G401 (cell line): ENCODE data around the gene KIF16B. TPM values are rescaled to one million over a fixed set of nuclear protein-coding genes. Genes with fewer than 3 reads are reported as not detected.

Experiments used
- DNase-seq: peaks from one replicate; pipeline ENCODE4 v3.0.0-alpha.2; 2015; ENCODE audit warnings: low spot score
- in situ Hi-C: cut with HindIII; loops from 2 replicates; pipeline ENCODE4 v1.10.0; 2016; ENCODE audit warnings: low sequenced_read_pairs, mixed read lengths
- total RNA-seq: library from RNA; depleted of rRNA; stranded (reverse); fragments of >200 nt; shearing (Covaris generic); gene quantifications from 2 replicates; pipeline ENCODE4 v1.2.3, GENCODE V29; 2014

KIF16B gene
- total RNA-seq, 1 experiment from 2014 or later: 23.7 TPM

- DNase-seq: no peak
- in situ Hi-C loops: no loop called here
These were observed 154.6 kb downstream of the KIF16B start for GRCh38 chr20:16418616-16419015.

- no peak for DNase-seq
- in situ Hi-C loops: no loop called here
These were observed 156.2 kb downstream of the KIF16B start for GRCh38 chr20:16417001-16417400.

- DNase-seq: no peak
- in situ Hi-C loops: no loop called here
These were observed 157.9 kb downstream of the KIF16B start for GRCh38 chr20:16415071-16416053.

- no peak for DNase-seq
- in situ Hi-C loops: no loop called here
These were observed 160.3 kb downstream of the KIF16B start for GRCh38 chr20:16412906-16413305.

GRCh38 chr20:16411361-16411760, 161.9 kb downstream of the KIF16B start:
- in situ Hi-C loops: no loop called here
- no peak for DNase-seq

- in situ Hi-C loops: no loop called here
- no peak for DNase-seq
These were observed 162.6 kb downstream of the KIF16B start for GRCh38 chr20:16410626-16411025.

GRCh38 chr20:16408981-16409380, 164.3 kb downstream of the KIF16B start:
- DNase-seq: no peak
- in situ Hi-C loops: no loop called here

GRCh38 chr20:16407251-16408067, 165.8 kb downstream of the KIF16B start:
- in situ Hi-C loops: no loop called here
- DNase-seq: no peak

GRCh38 chr20:16405254-16405653, 168.0 kb downstream of the KIF16B start:
- in situ Hi-C loops: no loop called here
- DNase-seq: no peak

GRCh38 chr20:16404640-16405039, 168.6 kb downstream of the KIF16B start:
- DNase-seq: no peak
- in situ Hi-C loops: no loop called here

GRCh38 chr20:16404171-16404570, 169.1 kb downstream of the KIF16B start:
- in situ Hi-C loops: no loop called here
- no peak for DNase-seq

- in situ Hi-C loops: no loop called here
These were observed 173.0 kb downstream of the KIF16B start for GRCh38 chr20:16400234-16400633.

GRCh38 chr20:16399801-16400200, 173.4 kb downstream of the KIF16B start:
- no peak for DNase-seq
- in situ Hi-C loops: no loop called here

More at GRCh38 chr20:16400234-16400633, 173.0 kb downstream of the KIF16B start:
- DNase-seq: no peak

- in situ Hi-C loops: no loop called here
- DNase-seq: peak; percentile 58
These were observed 176.2 kb downstream of the KIF16B start for GRCh38 chr20:16397086-16397485.

- DNase-seq: no peak
- in situ Hi-C loops: no loop called here
These were observed 177.9 kb downstream of the KIF16B start for GRCh38 chr20:16395366-16395765.

GRCh38 chr20:16394784-16395183, 178.5 kb downstream of the KIF16B start:
- DNase-seq: no peak
- in situ Hi-C loops: no loop called here

GRCh38 chr20:16393836-16394235, 179.4 kb downstream of the KIF16B start:
- no peak for DNase-seq
- in situ Hi-C loops: no loop called here

- in situ Hi-C loops: no loop called here
- no peak for DNase-seq
These were observed 180.0 kb downstream of the KIF16B start for GRCh38 chr20:16393297-16393696.

GRCh38 chr20:16392346-16392745, 180.9 kb downstream of the KIF16B start:
- in situ Hi-C loops: no loop called here
- DNase-seq: no peak

GRCh38 chr20:16390991-16391390, 182.3 kb downstream of the KIF16B start:
- no peak for DNase-seq
- in situ Hi-C loops: no loop called here
